Right atrium auricular region (tissue), 2 donors: ENCODE results near the gene PIPOX. TPM values are rescaled to one million over a fixed set of nuclear protein-coding genes. Genes with fewer than 3 reads are reported as not detected.
A peak's percentile ranks its signal among the peaks of the same experiment; 100 is the strongest.
"Not testable (repeated sequence)": the region's sequence is repeated elsewhere in the genome, so short reads cannot be mapped to it uniquely, and the experiment has no call there.

Experiments used
- DNase-seq: peaks from one replicate; pipeline ENCODE4 v3.0.0-alpha.2; 2019; ENCODE audit warnings: low spot score
- H3K27ac ChIP-seq, 2 donors: fragments of 200-600 bp; sonication (generic); 1 replicate in 1 of 2; 2 replicates in 1 of 2; pipeline ENCODE4 v1.5.1; 2016 to 2019
- H3K27me3 ChIP-seq, 2 donors: fragments of 200-600 bp; sonication (generic); one replicate each; pipeline versions ENCODE4 v1.5.1 to v1.6.0; 2017 to 2019
- H3K36me3 ChIP-seq: fragments of 200-600 bp; sonication (generic); one replicate; pipeline ENCODE4 v1.5.1; 2016
- H3K4me1 ChIP-seq, 2 donors: fragments of 200-600 bp; sonication (generic); one replicate each; pipeline versions ENCODE4 v1.5.1 to v1.6.0; 2017 to 2019
- H3K4me3 ChIP-seq, 2 donors: fragments of 200-600 bp; sonication (generic); 1 replicate in 1 of 2; 2 replicates in 1 of 2; pipeline ENCODE4 v1.5.1; 2017 to 2019; ENCODE audit warnings: mild to moderate bottlenecking in 1 of 2, moderate library complexity in 1 of 2
- H3K9me3 ChIP-seq, 2 donors: fragments of 200-600 bp; sonication (generic); one replicate each; pipeline ENCODE4 v1.5.1; 2019
- CTCF ChIP-seq, 2 donors: fragments of 200-600 bp; sonication (generic); IDR thresholded peaks; one replicate each; pipeline ENCODE4 v1.5.1; 2019; ENCODE audit warnings: antibody characterized with exemption in 2 of 2
- total RNA-seq, 2 donors: library from RNA; depleted of rRNA; stranded (reverse); fragments of >200 nt; gene quantifications; one replicate each; pipeline ENCODE4 v1.1.0, GENCODE V29; 2016

The PIPOX gene
- total RNA-seq, 2 donors from 2014 or later: 0.37 to 0.79 TPM

DNA sequence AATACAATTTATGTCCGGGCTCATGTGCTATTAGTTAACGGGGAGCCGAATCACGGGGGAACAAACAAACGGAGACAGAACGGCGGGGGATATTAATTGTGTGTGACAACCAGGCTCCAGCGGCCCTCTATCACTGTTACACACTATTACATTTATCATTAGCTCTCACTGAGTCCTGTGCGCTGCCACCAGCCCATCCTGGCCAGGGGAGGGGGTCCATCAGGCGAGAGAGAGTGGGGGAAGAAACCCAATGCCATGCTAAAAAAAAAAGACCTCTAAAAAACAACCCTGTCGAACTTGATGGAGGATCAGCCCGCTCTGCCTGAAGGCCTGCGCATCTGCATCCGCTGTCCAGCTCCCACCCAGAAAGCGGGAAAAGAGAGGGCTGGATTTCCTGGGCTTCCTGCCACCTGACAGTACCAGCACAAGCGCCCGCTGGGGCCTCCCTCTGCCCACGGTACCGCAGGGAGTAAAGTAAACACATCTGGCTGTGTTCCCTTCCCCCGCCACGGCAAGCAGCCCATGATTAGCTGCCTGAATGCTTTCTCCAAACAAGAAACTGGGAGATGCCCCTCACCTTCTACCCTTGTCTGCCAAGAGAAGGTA lies 41.7 kb downstream of the PIPOX start:
- no peak for DNase-seq
- Histone ChIP-seq H3K36me3 (peaks cover 93% of the 10 kb centered on the region), H3K9me3 (no peaks in the 10 kb centered on the region), H3K27me3 (no peaks in the 10 kb centered on the region), H3K4me1 (peaks cover 0 to under 1% of the 10 kb centered on the region in 2 donors), H3K4me3 (no peak overlapping the region), H3K27ac (no peak overlapping the region)
- no peak for TF ChIP-seq CTCF (IDR thresholded peaks at IDR 0.05)

DNA sequence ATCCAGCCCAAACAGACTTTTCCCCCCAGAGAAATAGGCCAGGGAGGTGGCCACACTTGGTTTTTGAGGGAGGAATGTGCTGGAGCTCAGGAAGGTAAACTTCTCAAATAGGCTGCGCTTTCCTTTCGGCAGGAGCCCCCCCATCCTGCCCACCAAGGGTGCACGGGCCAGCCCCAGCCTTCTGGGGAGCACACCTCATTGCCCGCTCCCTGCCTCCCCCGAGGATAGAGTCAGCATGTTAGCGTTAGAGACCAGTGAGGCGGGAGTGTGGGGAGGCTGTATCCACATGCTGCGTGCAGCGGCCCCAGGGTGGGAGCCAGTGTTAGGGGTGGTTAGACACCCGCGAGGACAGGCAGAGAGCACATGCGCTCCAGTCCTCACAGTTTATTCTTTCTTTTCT lies 42.3 kb downstream of the PIPOX start:
- no peak for DNase-seq
- Histone ChIP-seq H3K36me3 (peaks cover 93% of the 10 kb centered on the region), H3K9me3 (no peaks in the 10 kb centered on the region), H3K4me3 (no peak overlapping the region), H3K27me3 (no peaks in the 10 kb centered on the region), H3K27ac (no peak overlapping the region), H3K4me1 (no peaks in the 10 kb centered on the region)
- TF ChIP-seq CTCF (IDR thresholded peaks at IDR 0.05): no peak

- TF ChIP-seq CTCF (IDR thresholded peaks at IDR 0.05): no peak
- Histone ChIP-seq H3K9me3 (no peaks in the 10 kb centered on the region), H3K4me1 (no peaks in the 10 kb centered on the region), H3K27ac (no peak overlapping the region), H3K27me3 (no peaks in the 10 kb centered on the region), H3K36me3 (peaks cover 93% of the 10 kb centered on the region), H3K4me3 (no peak overlapping the region)
- no peak for DNase-seq
These were observed 43.8 kb downstream of the PIPOX start for GRCh38 chr17:29086628-29087332.

GRCh38 chr17:29088782-29089181 lies 45.8 kb downstream of the PIPOX start:
- peaks cover 96% of the 10 kb centered on the region for H3K36me3 ChIP-seq
- DNase-seq, H3K4me3 ChIP-seq, H3K27ac ChIP-seq, H3K9me3 ChIP-seq, H3K4me1 ChIP-seq, H3K27me3 ChIP-seq: not testable (repeated sequence)

DNA sequence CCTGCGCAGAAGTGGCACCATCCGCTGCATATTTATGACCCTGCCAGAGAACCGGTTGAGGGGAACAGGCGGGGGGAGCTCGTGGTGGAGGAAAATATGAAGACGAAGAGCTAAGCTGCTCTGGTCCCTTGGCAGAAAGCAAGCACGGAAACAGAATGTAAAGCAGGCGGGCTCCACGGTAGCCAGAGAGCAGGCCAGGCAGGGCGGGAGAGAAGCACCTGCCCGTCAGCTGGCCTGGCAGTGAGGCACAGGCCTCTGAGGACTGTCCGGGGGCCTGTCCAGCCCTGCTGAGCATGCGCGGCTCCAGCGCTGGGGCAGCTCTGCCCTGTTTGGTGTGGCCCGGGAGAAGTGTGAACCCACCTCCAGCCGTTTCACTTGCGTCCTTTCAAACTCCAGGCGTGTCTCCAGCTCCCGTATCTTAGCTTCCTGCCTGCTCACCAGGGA lies 46.7 kb downstream of the PIPOX start:
- H3K4me1 ChIP-seq: no peaks in the 10 kb centered on the region
- no peak overlapping the region for H3K4me3 ChIP-seq
- peaks cover 98% of the 10 kb centered on the region for H3K36me3 ChIP-seq
- H3K27ac ChIP-seq: peak overlapping the region in 1 of 2 donors; percentile 5
- DNase-seq: no peak
- H3K27me3 ChIP-seq: no peaks in the 10 kb centered on the region
- H3K9me3 ChIP-seq: no peaks in the 10 kb centered on the region
- no peak for TF ChIP-seq CTCF (IDR thresholded peaks at IDR 0.05)

GRCh38 chr17:29090108-29090507 lies 47.2 kb downstream of the PIPOX start:
- H3K4me1 ChIP-seq: no peaks in the 10 kb centered on the region
- TF ChIP-seq CTCF (IDR thresholded peaks at IDR 0.05): no peak
- peak overlapping the region in 1 of 2 donors; percentile 5 for H3K27ac ChIP-seq
- DNase-seq: no peak
- no peak overlapping the region for H3K4me3 ChIP-seq
- peaks cover 98% of the 10 kb centered on the region for H3K36me3 ChIP-seq
- no peaks in the 10 kb centered on the region for H3K9me3 ChIP-seq
- no peaks in the 10 kb centered on the region for H3K27me3 ChIP-seq
